ENCODE results near the gene CHTF8. TPM values are rescaled to one million over a fixed set of nuclear protein-coding genes. Genes with fewer than 3 reads are reported as not detected.

CHTF8 gene
- total and polyA plus RNA-seq, 9 donors, result 47.9 to 130 (median 82.6) TPM

DNA sequence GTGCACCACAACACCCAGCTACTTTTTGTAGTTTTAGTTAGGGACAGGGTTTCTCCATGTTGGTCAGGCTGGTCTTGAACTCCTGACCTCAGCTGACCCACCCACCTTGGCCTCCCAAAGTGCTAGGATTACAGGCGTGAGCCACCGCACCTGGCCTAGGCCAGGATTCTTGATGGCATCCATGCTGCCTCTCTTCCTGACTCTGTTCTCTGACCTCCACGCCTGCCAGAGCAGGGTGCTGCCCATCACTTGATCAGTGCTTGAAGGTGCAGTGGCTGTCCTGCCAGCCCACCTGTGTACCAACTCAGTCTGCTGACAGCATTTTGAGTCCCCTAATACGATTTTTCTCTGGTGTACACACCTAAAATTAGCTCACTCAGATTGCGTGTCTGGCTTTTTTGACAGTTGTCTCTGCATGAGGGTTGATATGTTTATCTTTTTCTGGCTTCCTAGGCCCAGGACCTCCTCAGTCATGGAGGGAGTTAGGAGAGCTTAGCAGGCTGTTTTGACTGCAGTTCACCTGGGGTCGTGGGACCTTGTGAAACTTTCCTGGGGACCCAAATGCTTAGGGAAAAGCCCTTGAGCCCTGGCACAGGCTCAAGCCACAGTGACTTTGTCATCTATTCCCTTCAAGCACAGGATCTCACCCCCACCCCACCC lies 21.0 kb downstream of the CHTF8 start:
- H3K4me3 ChIP-seq, result no peak overlapping the region
- H3K9me3 ChIP-seq, result no peaks in the 10 kb centered on the region
- intact Hi-C loops (cut with DNase I), result no loop called here
- 87 to 96% (median 90%) methylated on average over 6 of the region's 6 CpGs for WGBS, 3 donors
- DNase-seq, result peak in 1 of 5 donors; percentile 13
- H3K4me1 ChIP-seq (ENCODE audit: insufficient read depth), result peaks cover 12% of the 10 kb centered on the region
- H3K36me3 ChIP-seq, result no peaks in the 10 kb centered on the region
- no peak overlapping the region for H3K27ac ChIP-seq
- no peaks in the 10 kb centered on the region for H3K27me3 ChIP-seq
- TF ChIP-seq EP300 (IDR thresholded peaks at IDR 0.05), result no peak
- TF ChIP-seq, protein P1, sequence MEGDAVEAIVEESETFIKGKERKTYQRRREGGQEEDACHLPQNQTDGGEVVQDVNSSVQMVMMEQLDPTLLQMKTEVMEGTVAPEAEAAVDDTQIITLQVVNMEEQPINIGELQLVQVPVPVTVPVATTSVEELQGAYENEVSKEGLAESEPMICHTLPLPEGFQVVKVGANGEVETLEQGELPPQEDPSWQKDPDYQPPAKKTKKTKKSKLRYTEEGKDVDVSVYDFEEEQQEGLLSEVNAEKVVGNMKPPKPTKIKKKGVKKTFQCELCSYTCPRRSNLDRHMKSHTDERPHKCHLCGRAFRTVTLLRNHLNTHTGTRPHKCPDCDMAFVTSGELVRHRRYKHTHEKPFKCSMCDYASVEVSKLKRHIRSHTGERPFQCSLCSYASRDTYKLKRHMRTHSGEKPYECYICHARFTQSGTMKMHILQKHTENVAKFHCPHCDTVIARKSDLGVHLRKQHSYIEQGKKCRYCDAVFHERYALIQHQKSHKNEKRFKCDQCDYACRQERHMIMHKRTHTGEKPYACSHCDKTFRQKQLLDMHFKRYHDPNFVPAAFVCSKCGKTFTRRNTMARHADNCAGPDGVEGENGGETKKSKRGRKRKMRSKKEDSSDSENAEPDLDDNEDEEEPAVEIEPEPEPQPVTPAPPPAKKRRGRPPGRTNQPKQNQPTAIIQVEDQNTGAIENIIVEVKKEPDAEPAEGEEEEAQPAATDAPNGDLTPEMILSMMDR (IDR thresholded peaks at IDR 0.05), result no peak
- TF ChIP-seq POLR2A (IDR thresholded peaks at IDR 0.05), result no peak

DNA sequence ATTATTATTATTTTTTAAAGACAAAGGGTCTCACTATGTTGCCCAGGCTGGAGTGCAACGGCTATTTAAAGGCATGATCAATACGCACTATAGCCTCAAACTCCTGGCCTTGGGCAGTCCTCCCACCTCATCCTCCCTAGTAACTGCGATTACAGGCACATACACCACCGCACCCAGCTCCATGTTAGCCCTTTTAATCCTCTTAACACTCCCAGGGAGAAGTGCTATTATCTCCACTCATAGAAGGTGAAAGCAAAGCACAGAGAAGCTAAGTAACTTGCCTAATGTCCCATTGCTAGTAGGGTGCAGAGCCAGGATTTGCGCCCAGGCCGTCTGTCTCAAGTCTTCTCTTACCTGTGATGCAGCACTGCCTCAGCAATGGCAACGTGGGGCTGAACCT lies 22.0 kb downstream of the CHTF8 start:
- H3K36me3 ChIP-seq, result no peaks in the 10 kb centered on the region
- H3K4me3 ChIP-seq, result no peak overlapping the region
- TF ChIP-seq, protein P1 (IDR thresholded peaks at IDR 0.05), result no peak
- no peak for TF ChIP-seq POLR2A (IDR thresholded peaks at IDR 0.05)
- no peak for TF ChIP-seq EP300 (IDR thresholded peaks at IDR 0.05)
- no peaks in the 10 kb centered on the region for H3K9me3 ChIP-seq
- peak in 1 of 5 donors; percentile 8 for DNase-seq
- WGBS, 3 donors, result 92 to 96% (median 93%) methylated on average over 7 of the region's 7 CpGs
- no peak overlapping the region for H3K27ac ChIP-seq
- peaks cover 12% of the 10 kb centered on the region for H3K4me1 ChIP-seq (ENCODE audit: insufficient read depth)
- intact Hi-C loops (cut with DNase I), result no loop called here
- H3K27me3 ChIP-seq, result no peaks in the 10 kb centered on the region

DNA sequence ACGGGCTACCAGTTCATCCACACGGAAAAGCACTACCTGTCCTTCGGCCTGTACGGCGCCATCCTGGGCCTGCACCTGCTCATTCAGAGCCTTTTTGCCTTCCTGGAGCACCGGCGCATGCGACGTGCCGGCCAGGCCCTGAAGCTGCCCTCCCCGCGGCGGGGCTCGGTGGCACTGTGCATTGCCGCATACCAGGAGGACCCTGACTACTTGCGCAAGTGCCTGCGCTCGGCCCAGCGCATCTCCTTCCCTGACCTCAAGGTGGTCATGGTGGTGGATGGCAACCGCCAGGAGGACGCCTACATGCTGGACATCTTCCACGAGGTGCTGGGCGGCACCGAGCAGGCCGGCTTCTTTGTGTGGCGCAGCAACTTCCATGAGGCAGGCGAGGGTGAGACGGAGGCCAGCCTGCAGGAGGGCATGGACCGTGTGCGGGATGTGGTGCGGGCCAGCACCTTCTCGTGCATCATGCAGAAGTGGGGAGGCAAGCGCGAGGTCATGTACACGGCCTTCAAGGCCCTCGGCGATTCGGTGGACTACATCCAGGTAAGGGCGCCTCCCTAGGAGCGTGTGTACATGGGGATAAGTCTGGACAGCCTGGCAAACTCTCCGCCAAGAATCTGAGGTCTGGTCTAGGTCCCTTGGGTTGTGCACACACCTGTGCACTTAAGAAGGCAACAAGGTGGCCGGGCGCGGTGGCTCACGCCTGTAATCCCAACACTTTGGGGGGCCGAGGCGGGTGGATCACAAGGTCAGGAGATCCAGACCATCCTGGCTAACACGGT lies 22.7 kb downstream of the CHTF8 start:
- no peaks in the 10 kb centered on the region for H3K9me3 ChIP-seq
- no peak for TF ChIP-seq EP300 (IDR thresholded peaks at IDR 0.05)
- TF ChIP-seq, protein P1 (IDR thresholded peaks at IDR 0.05), result no peak
- TF ChIP-seq POLR2A (IDR thresholded peaks at IDR 0.05), result no peak
- H3K27ac ChIP-seq, result no peak overlapping the region
- peaks cover 12% of the 10 kb centered on the region for H3K4me1 ChIP-seq (ENCODE audit: insufficient read depth)
- no peaks in the 10 kb centered on the region for H3K36me3 ChIP-seq
- intact Hi-C loops (cut with DNase I), result loop anchor here in 2 of 4 donors (5.0 to 10.0 kb wide), 2 partner anchors 135 to 262 kb away; no protein-coding TSS in a partner anchor
- peak in 1 of 5 donors; percentile 34 for DNase-seq
- H3K27me3 ChIP-seq, result no peaks in the 10 kb centered on the region
- 93 to 95% (median 95%) methylated on average over 48 of the region's 48 CpGs for WGBS, 3 donors
- no peak overlapping the region for H3K4me3 ChIP-seq

DNA sequence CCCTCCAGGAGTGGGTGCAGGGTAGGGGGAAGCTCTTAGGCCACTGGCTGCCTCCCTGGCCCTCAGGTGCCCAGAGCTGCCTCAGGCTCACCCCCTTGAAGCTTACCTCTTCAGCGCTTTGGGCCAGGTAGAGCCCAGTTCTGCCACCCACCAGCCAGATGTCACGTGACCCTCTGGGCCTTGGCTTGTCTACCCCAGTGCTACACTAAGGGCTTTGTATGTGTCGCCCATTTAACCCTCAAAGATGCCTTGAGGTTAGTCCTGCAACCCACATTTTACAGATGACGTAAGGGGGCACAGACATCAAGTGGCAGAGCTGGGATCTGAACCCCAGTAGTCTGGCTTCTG lies 23.5 kb downstream of the CHTF8 start:
- peak in 1 of 5 donors; percentile 10 for DNase-seq
- intact Hi-C loops (cut with DNase I), result loop anchor here in 2 of 4 donors (5.0 to 10.0 kb wide), 2 partner anchors 134 to 262 kb away; no protein-coding TSS in a partner anchor
- 90 to 91% (median 91%) methylated on average over 4 of the region's 4 CpGs for WGBS, 3 donors

More for the DNA sequence above, 23.5 kb downstream of the CHTF8 start:
- Histone ChIP-seq H3K9me3 (no peaks in the 10 kb centered on the region), H3K27ac (no peak overlapping the region), H3K4me1 (ENCODE audit: insufficient read depth) (peaks cover 12% of the 10 kb centered on the region), H3K27me3 (no peaks in the 10 kb centered on the region), H3K36me3 (no peaks in the 10 kb centered on the region), H3K4me3 (no peak overlapping the region)
- TF ChIP-seq POLR2A (IDR thresholded peaks at IDR 0.05) (no peak), EP300 (IDR thresholded peaks at IDR 0.05) (no peak)
- TF ChIP-seq, protein P1 (IDR thresholded peaks at IDR 0.05), result no peak

Data from ovary (tissue), 9 donors.